Thoracic aorta (tissue), 2 donors: ENCODE data around the gene UBA1. TPM values are rescaled to one million over a fixed set of nuclear protein-coding genes. Genes with fewer than 3 reads are reported as not detected.

Experiments
- ATAC-seq: fragments of 150-250 bp; one replicate; pipeline ENCODE4 v1.8.0; 2017; ENCODE audit warnings: low read depth; ENCODE audit not compliant: insufficient number of reproducible peaks, low FRiP score
- DNase-seq: peaks from one replicate; pipeline ENCODE4 v3.0.0-alpha.2; 2020; ENCODE audit warnings: low spot score
- H3K27ac ChIP-seq, 2 donors: fragments of 200-600 bp; sonication (generic); 1 replicate in 1 of 2; 2 replicates in 1 of 2; pipeline ENCODE4 v1.5.1; 2016; ENCODE audit warnings: mild to moderate bottlenecking in 2 of 2, moderate library complexity in 2 of 2
- H3K27me3 ChIP-seq: fragments of 200-600 bp; sonication (generic); replicated peaks from 2 replicates; pipeline ENCODE4 v1.6.0; 2016; ENCODE audit warnings: mild to moderate bottlenecking; ENCODE audit not compliant: insufficient read depth
- H3K36me3 ChIP-seq: fragments of 200-600 bp; sonication (generic); one replicate; pipeline ENCODE4 v1.5.1; 2016
- H3K4me1 ChIP-seq, 2 donors: fragments of 200-600 bp; sonication (generic); 1 replicate in 1 of 2; 2 replicates in 1 of 2; pipeline versions ENCODE4 v1.5.1 to v1.6.0; 2016; ENCODE audit warnings: low read depth in 2 of 2, mild to moderate bottlenecking in 1 of 2; ENCODE audit not compliant: control insufficient read depth in 1 of 2
- H3K4me3 ChIP-seq: fragments of 200-600 bp; sonication (generic); 2 replicates; pipeline ENCODE4 v1.5.1; 2016; ENCODE audit warnings: mild to moderate bottlenecking
- H3K9me3 ChIP-seq: fragments of 200-600 bp; sonication (generic); 2 replicates; pipeline ENCODE4 v1.5.1; 2016
- CTCF ChIP-seq: fragments of 200-600 bp; sonication (generic); IDR thresholded peaks from one replicate; pipeline ENCODE4 v1.5.1; 2019; ENCODE audit warnings: antibody characterized with exemption
- total RNA-seq, 2 donors: library from RNA; depleted of rRNA; stranded (reverse); fragments of >200 nt; gene quantifications; one replicate each; pipeline versions ENCODE4 v1.1.0 to v1.2.3, GENCODE V29; 2016

Gene UBA1
- total RNA-seq, 2 donors from 2014 or later: 132 to 133 TPM

GRCh38 chrX:47164420-47164819 is 29.2 kb upstream of the UBA1 start:
- Histone ChIP-seq H3K4me3 (no peak overlapping the region), H3K27ac (no peak overlapping the region), H3K27me3 (no peaks in the 10 kb centered on the region), H3K36me3 (no peaks in the 10 kb centered on the region), H3K4me1 (no peaks in the 10 kb centered on the region), H3K9me3 (no peaks in the 10 kb centered on the region)
- DNase-seq (no peak), ATAC-seq (no peak)
- TF ChIP-seq CTCF: no peak

GRCh38 chrX:47166126-47166525 is 27.5 kb upstream of the UBA1 start:
- no peaks in the 10 kb centered on the region for H3K36me3 ChIP-seq
- H3K27me3 ChIP-seq: no peaks in the 10 kb centered on the region
- no peak overlapping the region for H3K4me3 ChIP-seq
- ATAC-seq: no peak
- no peak overlapping the region for H3K27ac ChIP-seq
- TF ChIP-seq CTCF: no peak
- H3K4me1 ChIP-seq: no peaks in the 10 kb centered on the region
- no peaks in the 10 kb centered on the region for H3K9me3 ChIP-seq
- no peak for DNase-seq

- Histone ChIP-seq H3K4me3 (no peak overlapping the region), H3K27me3 (no peaks in the 10 kb centered on the region), H3K27ac (no peak overlapping the region), H3K4me1 (no peaks in the 10 kb centered on the region), H3K9me3 (no peaks in the 10 kb centered on the region), H3K36me3 (peaks cover 11% of the 10 kb centered on the region)
- DNase-seq (no peak), ATAC-seq (no peak)
- no peak for TF ChIP-seq CTCF
Measured at GRCh38 chrX:47168495-47169073, 25.0 kb upstream of the UBA1 start.

- Histone ChIP-seq H3K36me3 (peaks cover 15% of the 10 kb centered on the region), H3K27ac (no peak overlapping the region), H3K4me1 (no peaks in the 10 kb centered on the region), H3K27me3 (no peaks in the 10 kb centered on the region), H3K4me3 (no peak overlapping the region), H3K9me3 (no peaks in the 10 kb centered on the region)
- ATAC-seq: no peak
- no peak for DNase-seq
- no peak for TF ChIP-seq CTCF
Measured at GRCh38 chrX:47169273-47169672, 24.4 kb upstream of the UBA1 start.

GRCh38 chrX:47169726-47170515 is 23.7 kb upstream of the UBA1 start:
- Histone ChIP-seq H3K4me1 (no peaks in the 10 kb centered on the region), H3K4me3 (no peak overlapping the region), H3K27me3 (no peaks in the 10 kb centered on the region), H3K36me3 (peaks cover 15% of the 10 kb centered on the region), H3K27ac (no peak overlapping the region), H3K9me3 (no peaks in the 10 kb centered on the region)
- TF ChIP-seq CTCF: no peak
- DNase-seq: no peak
- no peak for ATAC-seq
